CD14-positive monocyte (primary cell): ENCODE data around the gene RFPL4AL1. TPM values are rescaled to one million over a fixed set of nuclear protein-coding genes. Genes with fewer than 3 reads are reported as not detected.

Source experiments
- DNase-seq, 3 donors: peaks; one replicate each; pipeline ENCODE4 v3.0.0-alpha.2; 2011 to 2022
- H2AFZ ChIP-seq: 2 replicates; pipeline ENCODE4 v1.6.0; 2012; ENCODE audit warnings: mild to moderate bottlenecking, low read depth, low read length, inconsistent platforms; ENCODE audit not compliant: insufficient read depth, poor library complexity, severe bottlenecking
- H3K27ac ChIP-seq, 2 donors: 1 replicate in 1 of 2; 2 replicates in 1 of 2; pipeline ENCODE4 v1.5.1; 2012 to 2013; ENCODE audit warnings: low read length in 2 of 2, control low read depth in 1 of 2, inconsistent platforms in 1 of 2, low read depth in 1 of 2, mild to moderate bottlenecking in 1 of 2
- H3K27me3 ChIP-seq, 2 donors: one replicate each; pipeline versions ENCODE4 v1.6.0 to v1.6.1; 2011 to 2013; ENCODE audit warnings: low read length in 2 of 2; ENCODE audit not compliant: control insufficient read depth in 2 of 2, insufficient read depth in 2 of 2
- H3K36me3 ChIP-seq, 2 donors: replicated peaks in 1 of 2; 1 replicate in 1 of 2; 2 replicates in 1 of 2; pipeline versions ENCODE4 v1.5.1 to v1.6.1; 2012 to 2013; ENCODE audit warnings: low read length in 2 of 2, control low read depth in 1 of 2, inconsistent platforms in 1 of 2, mild to moderate bottlenecking in 1 of 2; ENCODE audit not compliant: insufficient read depth in 2 of 2, control insufficient read depth in 1 of 2
- H3K4me1 ChIP-seq, 2 donors: 1 replicate in 1 of 2; 2 replicates in 1 of 2; pipeline versions ENCODE4 v1.5.1 to v1.6.1; 2012 to 2013; ENCODE audit warnings: low read length in 2 of 2, control low read depth in 1 of 2, inconsistent platforms in 1 of 2, mild to moderate bottlenecking in 1 of 2, moderate library complexity in 1 of 2; ENCODE audit not compliant: insufficient read depth in 2 of 2, control insufficient read depth in 1 of 2
- H3K4me2 ChIP-seq: replicated peaks from 2 replicates; pipeline ENCODE3; 2012; ENCODE audit warnings: low read length, moderate library complexity, mild to moderate bottlenecking; ENCODE audit not compliant: poor library complexity, severe bottlenecking; ENCODE audit errors: extremely low read depth
- H3K4me3 ChIP-seq, 3 experiments: fragments of 200-600 bp in 1 of 3; sonication (generic) in 1 of 3; replicated peaks in 1 of 3; 1 replicate in 2 of 3; 2 replicates in 1 of 3; pipeline ENCODE4 v1.5.1; 2011 to 2013; ENCODE audit warnings: low read length in 3 of 3, mild to moderate bottlenecking in 3 of 3, control low read depth in 2 of 3, low read depth in 2 of 3, inconsistent platforms in 1 of 3, moderate library complexity in 1 of 3
- H3K79me2 ChIP-seq: 2 replicates; pipeline ENCODE4 v1.6.0; 2012; ENCODE audit warnings: mild to moderate bottlenecking, control low read depth, inconsistent platforms, low read length, moderate library complexity; ENCODE audit not compliant: insufficient read depth
- H3K9ac ChIP-seq: 2 replicates; pipeline ENCODE4 v1.6.0; 2017; ENCODE audit warnings: low read length, mild to moderate bottlenecking; ENCODE audit not compliant: insufficient read depth, poor library complexity, severe bottlenecking
- H3K9me3 ChIP-seq, 2 donors: replicated peaks in 1 of 2; 1 replicate in 1 of 2; 2 replicates in 1 of 2; pipeline versions ENCODE4 v1.5.1 to v1.6.1; 2012 to 2013; ENCODE audit warnings: low read length in 2 of 2, control low read depth in 1 of 2; ENCODE audit not compliant: control insufficient read depth in 1 of 2, insufficient read depth in 1 of 2
- H4K20me1 ChIP-seq: 2 replicates; pipeline ENCODE4 v1.6.0; 2012; ENCODE audit warnings: mild to moderate bottlenecking, low read length, control low read depth, moderate library complexity; ENCODE audit not compliant: insufficient read depth
- H3K27ac Mint-ChIP-seq, 7 donors: one replicate each; pipeline ENCODE4 v1.8.0; 2020; ENCODE audit warnings: mild to moderate bottlenecking in 7 of 7, mixed read lengths in 7 of 7, moderate library complexity in 6 of 7, inconsistent platforms in 2 of 7
- H3K27me3 Mint-ChIP-seq, 3 donors: one replicate each; pipeline ENCODE4 v1.8.0; 2021 to 2022; ENCODE audit warnings: low read depth in 3 of 3, mild to moderate bottlenecking in 3 of 3, mixed read lengths in 3 of 3, moderate library complexity in 3 of 3, inconsistent platforms in 1 of 3
- H3K36me3 Mint-ChIP-seq, 2 donors: one replicate each; pipeline ENCODE4 v1.8.0; 2020; ENCODE audit warnings: mixed read lengths in 2 of 2, inconsistent platforms in 1 of 2, mild to moderate bottlenecking in 1 of 2
- H3K4me1 Mint-ChIP-seq: one replicate; pipeline ENCODE4 v1.8.0; 2020; ENCODE audit warnings: mild to moderate bottlenecking, mixed read lengths
- H3K4me3 Mint-ChIP-seq, 2 donors: one replicate each; pipeline ENCODE4 v1.8.0; 2020; ENCODE audit warnings: mild to moderate bottlenecking in 2 of 2, mixed read lengths in 2 of 2, moderate library complexity in 1 of 2
- H3K9me3 Mint-ChIP-seq, 7 donors: one replicate each; pipeline ENCODE4 v1.8.0; 2020 to 2022; ENCODE audit warnings: mixed read lengths in 7 of 7, mild to moderate bottlenecking in 6 of 7, moderate library complexity in 6 of 7, inconsistent platforms in 2 of 7
- CTCF ChIP-seq: fragments of 200-600 bp; IDR thresholded peaks from one replicate; pipeline ENCODE4 v1.8.0; 2022; ENCODE audit warnings: antibody characterized with exemption, mild to moderate bottlenecking
- WGBS: methylation state at CpG from one replicate; pipeline ENCODE4 v1.1.5; 2013; ENCODE audit warnings: missing lambda C conversion rate; ENCODE audit not compliant: insufficient coverage; 5-methylcytosine and 5-hydroxymethylcytosine counted together
- intact Hi-C, 2 donors: fragments of 100-400 bp; cut with micrococcal nuclease; formaldehyde crosslinking; loops; one replicate each; pipeline versions ENCODE4 v1.15.0 to v1.15.1; 2023
- polyA plus RNA-seq, 3 donors: library from polyadenylated mRNA; depleted of rRNA in 1 of 3; unstranded in 2 of 3; stranded (reverse) in 1 of 3; fragments of 300-500 nt in 2 of 3; fragments of >200 nt in 1 of 3; fragmentation: Illumina TruSeq in 2 of 3; gene quantifications; 1 replicate in 2 of 3; 2 replicates in 1 of 3; pipeline ENCODE4 v1.2.3, GENCODE V29; 2012 to 2021

Gene RFPL4AL1
- polyA plus RNA-seq, 3 donors = 1.1 to 1.3 TPM; not detected in 1

GRCh38 chr19:55781112-55781511 lies 12.2 kb downstream of the RFPL4AL1 start:
- H3K4me2 ChIP-seq = no peak overlapping the region
- no peak overlapping the region for H3K27ac Mint-ChIP-seq
- H3K4me1 Mint-ChIP-seq = no peaks in the 10 kb centered on the region
- TF ChIP-seq CTCF = no peak
- no peaks in the 10 kb centered on the region for H3K36me3 Mint-ChIP-seq
- peaks cover 0 to 4% of the 10 kb centered on the region in 2 donors for H3K9me3 ChIP-seq
- no peak overlapping the region for H3K4me3 Mint-ChIP-seq
- H3K79me2 ChIP-seq = no peaks in the 10 kb centered on the region
- WGBS = 90% methylated on average over 3 of the region's 5 CpGs
- H3K27ac ChIP-seq = no peak overlapping the region
- no peaks in the 10 kb centered on the region for H3K27me3 ChIP-seq
- no peaks in the 10 kb centered on the region for H4K20me1 ChIP-seq
- no peak overlapping the region for H2AFZ ChIP-seq
- intact Hi-C loops = no loop called here
- no peak overlapping the region for H3K4me3 ChIP-seq
- H3K9ac ChIP-seq = no peak overlapping the region
- no peaks in the 10 kb centered on the region for H3K36me3 ChIP-seq
- H3K4me1 ChIP-seq = no peaks in the 10 kb centered on the region
- DNase-seq = no peak
- H3K27me3 Mint-ChIP-seq = peaks cover 1 to 4% (median 1%) of the 10 kb centered on the region in 3 donors
- H3K9me3 Mint-ChIP-seq = peaks cover 1 to 22% (median 5%) of the 10 kb centered on the region in 7 donors

- 94% methylated on average over 3 of the region's 11 CpGs for WGBS
- Histone ChIP-seq H3K9me3 (peaks cover 4 to 6% of the 10 kb centered on the region in 2 donors), H3K79me2 (no peaks in the 10 kb centered on the region), H2AFZ (no peak overlapping the region), H4K20me1 (no peaks in the 10 kb centered on the region), H3K27me3 (no peaks in the 10 kb centered on the region), H3K4me3 (no peak overlapping the region), H3K4me1 (no peaks in the 10 kb centered on the region), H3K27ac (no peak overlapping the region), H3K9ac (no peak overlapping the region), H3K4me2 (no peak overlapping the region), H3K36me3 (no peaks in the 10 kb centered on the region)
- Mint-ChIP-seq H3K4me3 (no peak overlapping the region), H3K36me3 (no peaks in the 10 kb centered on the region), H3K27ac (no peak overlapping the region), H3K9me3 (peaks cover 5 to 43% (median 15%) of the 10 kb centered on the region in 7 donors), H3K27me3 (peaks cover 0 to 2% (median 2%) of the 10 kb centered on the region in 3 donors), H3K4me1 (no peaks in the 10 kb centered on the region)
- no peak for DNase-seq
- intact Hi-C loops = no loop called here
- no peak for TF ChIP-seq CTCF
Observed at GRCh38 chr19:55795021-55795420, 26.1 kb downstream of the RFPL4AL1 start.
